Measurements from ENCODE around the gene SDF4.
"Not testable (repeated sequence)": the region's sequence is repeated elsewhere in the genome, so short reads cannot be mapped to it uniquely, and the experiment has no call there.

Gene SDF4

GRCh38 chr1:1196431-1197187 lies 35.2 kb downstream of the SDF4 start:
- no peak for FAIRE-seq

DNA sequence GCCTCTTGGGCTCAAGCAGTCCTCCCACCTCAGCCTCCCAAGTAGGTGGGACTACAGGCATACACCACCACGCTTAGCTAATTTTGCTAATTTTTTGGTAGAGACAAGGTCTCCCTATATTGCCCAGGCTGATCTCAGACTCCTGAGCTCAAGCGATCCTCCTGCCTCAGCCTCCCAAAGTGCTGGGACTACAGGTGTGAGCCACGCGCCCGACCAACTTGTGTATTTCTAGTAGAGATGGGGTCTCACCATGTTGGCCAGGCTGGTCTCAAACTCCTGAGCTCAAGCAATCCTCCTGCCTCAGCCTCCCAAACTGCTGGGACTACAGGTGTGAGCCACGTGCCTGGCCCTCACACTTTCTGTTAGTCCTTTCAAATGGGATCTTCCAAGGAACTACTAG lies 36.1 kb downstream of the SDF4 start:
- not testable (repeated sequence) for FAIRE-seq

DNA sequence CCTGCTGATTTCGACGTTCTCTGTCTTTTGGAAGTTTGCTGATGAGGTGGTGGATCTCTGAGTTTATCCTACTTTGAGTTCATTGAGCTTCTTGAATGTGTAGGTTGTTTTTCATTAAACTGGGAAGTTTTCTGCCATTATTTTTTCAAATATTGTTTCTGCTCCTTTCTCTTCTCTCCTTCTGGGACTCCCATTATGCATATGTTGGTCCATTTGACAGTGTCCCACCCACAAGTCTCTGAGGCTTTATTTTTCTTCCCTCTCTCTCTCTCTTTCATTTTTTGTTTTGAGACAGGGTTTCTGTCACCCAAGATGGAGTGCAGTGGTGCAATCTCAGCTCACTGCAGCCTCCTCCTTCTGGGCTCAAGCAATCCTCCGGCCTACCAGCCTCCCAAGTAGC lies 37.1 kb downstream of the SDF4 start:
- no peak for FAIRE-seq

GRCh38 chr1:1191734-1192133 lies 40.1 kb downstream of the SDF4 start:
- FAIRE-seq = no peak

GRCh38 chr1:1189111-1189510 lies 42.7 kb downstream of the SDF4 start:
- no peak for FAIRE-seq

GRCh38 chr1:1187938-1188337 lies 43.9 kb downstream of the SDF4 start:
- no peak for FAIRE-seq

DNA sequence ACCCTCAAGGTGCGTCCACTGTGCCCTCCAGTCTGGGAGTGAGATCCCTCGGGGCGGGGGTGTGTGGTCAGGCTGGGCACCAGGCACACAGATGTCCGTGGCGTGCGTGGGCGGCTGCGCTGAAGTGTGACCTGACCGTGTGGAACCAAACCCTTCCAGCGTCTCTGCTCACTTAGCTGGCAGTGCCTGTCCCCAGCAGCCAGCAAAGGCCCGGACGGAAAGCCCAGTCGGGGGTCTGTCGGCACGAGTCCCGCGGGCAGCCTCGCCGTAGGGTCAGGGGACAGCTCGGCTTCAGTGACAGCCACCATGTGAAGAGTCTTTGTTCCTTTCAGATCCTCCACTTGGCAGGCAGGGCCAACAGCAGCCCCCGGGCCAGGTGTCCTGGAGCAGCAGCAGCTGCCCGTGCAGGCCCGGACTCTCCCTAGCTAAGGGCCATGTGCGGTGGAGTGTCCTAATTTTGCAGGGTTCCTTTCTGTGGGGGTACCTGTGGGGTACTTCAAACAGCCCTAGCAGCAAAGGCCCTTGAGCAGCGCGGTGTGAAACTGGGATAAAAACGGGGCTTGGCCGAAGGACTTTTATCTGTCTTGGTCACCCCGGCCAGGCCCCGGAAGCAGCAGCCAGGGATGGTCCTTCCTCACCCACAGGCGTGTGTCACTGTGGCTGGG lies 46.6 kb downstream of the SDF4 start:
- FAIRE-seq = no peak

- no peak for FAIRE-seq
These were observed 47.7 kb downstream of the SDF4 start for GRCh38 chr1:1183833-1184775.

DNA sequence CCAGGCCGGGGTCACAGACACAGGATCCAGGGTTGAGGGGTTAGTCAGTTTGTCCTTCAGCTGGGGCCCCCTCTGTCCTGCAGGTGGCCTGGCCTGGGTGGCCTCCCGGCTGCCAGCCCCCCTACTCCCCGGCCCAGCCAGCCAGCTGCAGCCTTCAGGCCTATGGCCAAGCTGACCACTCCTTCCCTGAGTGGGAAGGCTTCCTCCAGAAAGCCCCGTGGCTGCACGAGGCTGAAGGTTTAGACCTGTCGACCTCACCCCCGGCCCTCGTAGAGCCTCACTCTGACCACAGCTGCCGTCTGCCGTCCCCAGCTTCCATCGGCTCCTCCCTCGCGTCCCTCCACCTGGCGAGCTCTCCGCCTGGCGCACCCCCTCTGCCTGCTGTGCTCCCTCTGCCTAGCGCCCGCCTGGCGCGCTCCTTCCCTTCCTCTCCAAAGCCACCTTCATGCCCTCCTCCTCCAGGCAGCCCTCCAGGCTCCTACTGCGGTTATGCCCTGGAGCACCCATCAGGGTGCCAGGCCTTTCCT lies 48.5 kb downstream of the SDF4 start:
- no peak for FAIRE-seq

- FAIRE-seq = no peak
These were observed 49.1 kb downstream of the SDF4 start for GRCh38 chr1:1182491-1183220.

GRCh38 chr1:1181938-1182410 lies 49.8 kb downstream of the SDF4 start:
- FAIRE-seq = no peak

DNA sequence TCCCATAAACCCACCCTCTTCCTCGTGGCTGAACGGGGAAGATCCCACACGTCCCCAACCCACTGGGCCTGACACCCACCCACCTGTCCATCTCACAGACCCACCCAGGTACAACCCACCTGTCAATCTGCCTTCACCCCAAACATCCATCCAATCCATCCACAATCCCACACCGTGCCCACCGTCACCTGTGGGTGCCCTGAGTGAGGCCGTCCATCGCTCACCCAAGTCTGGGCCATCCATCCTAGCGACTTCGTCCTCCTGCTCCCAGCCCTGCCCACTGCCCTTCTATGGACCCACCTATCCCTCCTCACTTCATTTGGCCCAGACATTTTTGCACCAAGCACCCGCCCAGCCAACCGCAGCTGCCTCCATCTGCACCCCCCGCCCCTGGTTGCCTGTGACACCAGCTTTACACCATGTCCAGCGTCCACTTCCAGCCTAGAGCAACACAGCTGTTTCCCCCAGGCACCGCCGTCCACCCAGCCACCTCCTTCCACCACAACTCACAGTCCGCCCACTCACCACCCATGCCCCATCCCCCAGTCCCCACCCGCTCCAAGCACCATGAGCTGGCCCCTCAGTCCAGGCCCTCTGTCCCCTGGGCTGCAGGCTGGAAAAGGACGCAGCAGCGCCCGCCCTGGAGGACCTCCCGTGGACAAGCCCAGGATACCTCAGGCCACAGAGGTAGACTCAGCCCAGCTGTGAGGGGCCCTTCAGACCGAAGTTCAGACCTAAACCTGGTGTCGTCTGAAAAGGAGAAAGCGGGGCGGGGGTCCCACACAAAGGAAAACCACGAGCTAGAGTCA lies 50.5 kb downstream of the SDF4 start:
- no peak for FAIRE-seq

GRCh38 chr1:1179983-1180861 lies 51.6 kb downstream of the SDF4 start:
- no peak for FAIRE-seq

DNA sequence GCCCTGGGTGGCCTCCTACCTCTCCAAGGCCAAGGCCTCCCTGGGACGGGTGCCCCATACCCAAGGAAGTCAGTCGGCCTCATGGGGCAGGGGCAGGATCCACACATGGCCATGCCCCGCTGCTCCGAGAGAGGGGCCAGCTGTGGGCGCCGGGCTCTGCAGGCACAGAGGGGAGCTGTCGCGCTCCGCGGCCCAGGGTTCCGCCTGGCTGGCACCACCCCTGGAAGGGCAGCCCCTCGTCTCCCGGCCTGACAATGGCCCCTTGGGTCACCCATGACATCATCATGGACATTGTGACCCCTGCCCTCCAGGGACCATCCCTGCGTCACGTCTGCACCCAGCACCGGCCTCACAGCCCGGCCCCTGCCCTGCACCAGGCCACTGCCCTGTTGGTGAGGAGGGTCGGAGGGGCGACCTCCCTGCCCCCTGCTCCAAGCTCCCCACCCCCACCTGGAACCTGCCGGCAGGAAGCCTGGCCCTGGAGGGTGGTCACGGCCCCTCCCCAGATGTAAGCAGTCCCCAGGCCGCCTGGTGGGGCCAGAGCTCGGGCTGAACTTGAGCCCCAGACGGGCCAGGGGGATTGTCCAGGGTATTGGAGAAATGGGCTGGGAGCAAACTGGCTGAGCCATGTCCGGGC lies 52.3 kb downstream of the SDF4 start:
- no peak for FAIRE-seq

- no peak for FAIRE-seq
These were observed 52.9 kb downstream of the SDF4 start for GRCh38 chr1:1178794-1179331.

DNA sequence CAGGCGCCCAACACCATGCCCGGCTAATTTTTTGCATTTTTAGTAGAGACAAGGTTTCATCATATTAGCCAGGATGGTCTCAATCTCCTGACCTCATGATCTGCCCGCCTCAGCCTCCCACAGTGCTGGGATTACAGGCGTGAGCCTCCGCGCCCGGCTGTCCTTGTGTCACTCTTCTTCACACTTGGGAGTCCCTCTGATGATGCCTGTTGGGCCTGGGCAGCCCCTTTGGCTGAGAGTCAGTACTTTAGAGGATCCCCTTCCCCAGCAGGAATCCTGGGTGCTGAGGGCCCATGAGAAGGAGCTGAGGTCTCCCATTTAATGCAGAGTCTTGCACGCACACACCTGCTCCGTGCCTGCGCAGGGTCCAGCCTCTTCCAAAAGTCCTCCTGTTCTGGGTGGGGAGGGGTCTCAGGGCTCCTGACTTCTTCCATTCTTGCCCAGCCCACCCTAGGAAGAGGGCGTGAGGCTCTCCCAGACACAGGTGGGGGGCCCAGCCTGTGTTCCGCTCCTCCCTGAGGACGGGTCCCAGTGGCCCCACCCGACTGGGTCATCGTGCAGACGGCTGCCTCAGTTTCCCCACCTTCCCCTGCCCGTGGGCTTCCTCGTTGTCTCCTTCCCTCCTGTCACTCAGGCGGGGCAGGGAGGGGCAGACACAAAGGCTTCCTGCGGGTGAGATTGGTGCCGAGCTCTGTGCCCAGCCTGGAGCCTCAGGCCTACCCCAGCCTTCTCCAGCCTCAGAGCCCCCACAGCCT lies 54.2 kb downstream of the SDF4 start:
- FAIRE-seq = no peak

- no peak for FAIRE-seq
These were observed 54.9 kb downstream of the SDF4 start for GRCh38 chr1:1176931-1177330.

DNA sequence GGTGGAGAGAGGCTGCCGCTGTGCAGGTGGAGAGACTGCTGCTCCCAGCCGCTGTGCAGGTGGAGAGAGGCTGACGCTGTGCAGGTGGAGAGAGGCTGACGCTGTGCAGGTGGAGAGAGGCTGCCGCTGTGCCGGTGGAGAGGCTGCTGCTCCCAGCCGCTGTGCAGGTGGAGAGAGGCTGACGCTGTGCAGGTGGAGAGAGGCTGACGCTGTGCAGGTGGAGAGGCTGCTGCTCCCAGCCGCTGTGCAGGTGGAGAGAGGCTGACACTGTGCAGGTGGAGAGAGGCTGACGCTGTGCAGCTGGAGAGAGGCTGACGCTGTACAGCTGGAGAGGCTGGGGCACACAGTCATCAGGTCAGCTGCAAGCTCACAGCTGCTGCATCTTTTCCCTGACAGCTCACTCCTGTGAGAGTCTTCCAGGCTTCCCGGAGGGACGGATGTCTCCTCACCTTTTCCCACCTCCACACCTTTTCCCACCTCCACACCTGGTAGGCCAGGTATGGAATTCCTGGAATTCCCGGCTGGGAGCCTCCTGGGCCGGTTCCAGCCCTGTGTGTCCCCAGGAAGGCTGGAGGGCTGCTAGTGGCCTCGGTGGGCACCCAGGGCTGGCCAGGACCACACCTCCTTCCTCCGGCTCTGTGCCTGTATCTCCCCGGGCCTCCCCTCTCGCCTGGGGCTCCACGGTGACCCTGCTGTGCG lies 55.6 kb downstream of the SDF4 start:
- not testable (repeated sequence) for FAIRE-seq

Measured in G401.6 (cell line).